Bronchial epithelial cell (primary cell): ENCODE data around the gene POLR2I. TPM values are rescaled to one million over a fixed set of nuclear protein-coding genes. Genes with fewer than 3 reads are reported as not detected.
A peak's percentile ranks its signal among the peaks of the same experiment; 100 is the strongest.

Source experiments
- DNase-seq: peaks from one replicate; pipeline ENCODE4 v3.0.0-alpha.2; 2010; ENCODE audit warnings: low read depth
- FAIRE-seq: peaks from 2 replicates; lab custom pipeline; 2011; peaks lifted over from hg19 to GRCh38; lab: Jason Lieb, UNC
- H3K27me3 ChIP-seq: 2 replicates; pipeline ENCODE4 v1.5.1; 2011; ENCODE audit warnings: low read length; ENCODE audit not compliant: control insufficient read depth, insufficient read depth
- H3K36me3 ChIP-seq: 2 replicates; pipeline ENCODE4 v1.5.1; 2011; ENCODE audit warnings: low read length; ENCODE audit not compliant: control insufficient read depth, insufficient read depth
- H3K4me3 ChIP-seq: 2 replicates; pipeline ENCODE4 v1.5.1; 2011; ENCODE audit warnings: mild to moderate bottlenecking, low read depth, low read length, control low read depth
- CTCF ChIP-seq: IDR thresholded peaks from 2 replicates; pipeline ENCODE4 v1.5.1; 2011; ENCODE audit warnings: mild to moderate bottlenecking, moderate library complexity, low read length, control low read depth, inconsistent platforms; ENCODE audit not compliant: insufficient read depth, severe bottlenecking
- total RNA-seq: library from RNA; depleted of rRNA; stranded (reverse); fragments of >200 nt; gene quantifications from 2 replicates; pipeline ENCODE4 v1.2.1, GENCODE V29; 2014

Gene POLR2I
- 68.2 and 107 TPM in 2 replicates for total RNA-seq

GRCh38 chr19:36114721-36115452, at the start of gene POLR2I:
Gene POLR2I, minus strand, starts transcription at chr19:36114875. Its CDS starts 19 bp downstream, at chr19:36114856.
- no peak for TF ChIP-seq CTCF
- DNase-seq: peak; percentile 98
- H3K36me3 ChIP-seq: peaks cover 19% of the 10 kb centered on the region
- FAIRE-seq: no peak
- no peaks in the 10 kb centered on the region for H3K27me3 ChIP-seq
- peak within 1 kb of the TSS; percentile 98 for H3K4me3 ChIP-seq

- FAIRE-seq: no peak
- no peak overlapping the region for H3K4me3 ChIP-seq
- H3K27me3 ChIP-seq: no peaks in the 10 kb centered on the region
- H3K36me3 ChIP-seq: peaks cover 5% of the 10 kb centered on the region
- no peak for DNase-seq
- no peak for TF ChIP-seq CTCF
Observed at GRCh38 chr19:36163813-36164212, 49.1 kb upstream of the POLR2I start.

GRCh38 chr19:36160821-36161596, 46.3 kb upstream of the POLR2I start:
- DNase-seq (peak; percentile 28), FAIRE-seq (no peak)
- Histone ChIP-seq H3K36me3 (peaks cover 5% of the 10 kb centered on the region), H3K27me3 (no peaks in the 10 kb centered on the region), H3K4me3 (no peak overlapping the region)
- no peak for TF ChIP-seq CTCF

- FAIRE-seq: no peak
Observed at GRCh38 chr19:36153126-36153525, 38.5 kb upstream of the POLR2I start.

GRCh38 chr19:36152352-36153091, 37.8 kb upstream of the POLR2I start, which contains the start of gene COX7A1:
Gene COX7A1, minus strand, starts transcription at chr19:36152447. Its CDS starts 40 bp downstream, at chr19:36152407.
- FAIRE-seq (no peak), DNase-seq (no peak)
- Histone ChIP-seq H3K4me3 (no peak within 1 kb of the TSS), H3K36me3 (peaks cover 16% of the 10 kb centered on the region), H3K27me3 (no peaks in the 10 kb centered on the region)
- TF ChIP-seq CTCF: no peak

More at GRCh38 chr19:36153126-36153525, 38.5 kb upstream of the POLR2I start:
- no peak for DNase-seq
- no peak for TF ChIP-seq CTCF
- Histone ChIP-seq H3K36me3 (peaks cover 15% of the 10 kb centered on the region), H3K4me3 (no peak overlapping the region), H3K27me3 (no peaks in the 10 kb centered on the region)
